ENCODE data around the gene SPZ1. TPM values are rescaled to one million over a fixed set of nuclear protein-coding genes. Genes with fewer than 3 reads are reported as not detected.
"Not testable (repeated sequence)": the region's sequence is repeated elsewhere in the genome, so short reads cannot be mapped to it uniquely, and the experiment has no call there.

The SPZ1 gene
- total RNA-seq, 1 donor from 2014 or later = not detected

GRCh38 chr5:80300796-80301195 lies 19.0 kb upstream of the SPZ1 start:
- DNase-seq (ENCODE audit: low spot score); H3K4me3 Mint-ChIP-seq (ENCODE audit: low read depth); H3K9me3 Mint-ChIP-seq; intact Hi-C loops (cut with micrococcal nuclease); H3K27me3 Mint-ChIP-seq (ENCODE audit: low read depth); H3K36me3 Mint-ChIP-seq (ENCODE audit: low read depth); H3K27ac Mint-ChIP-seq; H3K4me1 Mint-ChIP-seq (ENCODE audit: low read depth): not testable (repeated sequence)

- H3K27ac Mint-ChIP-seq; H3K4me1 Mint-ChIP-seq (ENCODE audit: low read depth); intact Hi-C loops (cut with micrococcal nuclease); DNase-seq (ENCODE audit: low spot score); H3K4me3 Mint-ChIP-seq (ENCODE audit: low read depth); H3K9me3 Mint-ChIP-seq; H3K36me3 Mint-ChIP-seq (ENCODE audit: low read depth); H3K27me3 Mint-ChIP-seq (ENCODE audit: low read depth): not testable (repeated sequence)
Measured at GRCh38 chr5:80301342-80301741, 18.5 kb upstream of the SPZ1 start.

- no peaks in the 10 kb centered on the region for H3K4me1 Mint-ChIP-seq (ENCODE audit: low read depth)
- no peak overlapping the region for H3K27ac Mint-ChIP-seq
- H3K9me3 Mint-ChIP-seq = no peaks in the 10 kb centered on the region
- no peaks in the 10 kb centered on the region for H3K27me3 Mint-ChIP-seq (ENCODE audit: low read depth)
- intact Hi-C loops (cut with micrococcal nuclease) = no loop called here
- no peak for DNase-seq (ENCODE audit: low spot score)
- H3K36me3 Mint-ChIP-seq (ENCODE audit: low read depth) = no peaks in the 10 kb centered on the region
- H3K4me3 Mint-ChIP-seq (ENCODE audit: low read depth) = no peak overlapping the region
Measured at GRCh38 chr5:80302636-80303035, 17.2 kb upstream of the SPZ1 start.

GRCh38 chr5:80308526-80308925 lies 11.3 kb upstream of the SPZ1 start:
- H3K36me3 Mint-ChIP-seq (ENCODE audit: low read depth) = no peaks in the 10 kb centered on the region
- no peak for DNase-seq (ENCODE audit: low spot score)
- intact Hi-C loops (cut with micrococcal nuclease) = no loop called here
- H3K27me3 Mint-ChIP-seq (ENCODE audit: low read depth) = no peaks in the 10 kb centered on the region
- no peaks in the 10 kb centered on the region for H3K9me3 Mint-ChIP-seq
- H3K27ac Mint-ChIP-seq = no peak overlapping the region
- H3K4me3 Mint-ChIP-seq (ENCODE audit: low read depth) = no peak overlapping the region
- H3K4me1 Mint-ChIP-seq (ENCODE audit: low read depth) = no peaks in the 10 kb centered on the region

GRCh38 chr5:80309871-80310665 lies 9.7 kb upstream of the SPZ1 start:
- H3K4me3 Mint-ChIP-seq (ENCODE audit: low read depth) = no peak overlapping the region
- H3K27ac Mint-ChIP-seq = no peak overlapping the region
- no peaks in the 10 kb centered on the region for H3K4me1 Mint-ChIP-seq (ENCODE audit: low read depth)
- intact Hi-C loops (cut with micrococcal nuclease) = no loop called here
- no peaks in the 10 kb centered on the region for H3K36me3 Mint-ChIP-seq (ENCODE audit: low read depth)
- DNase-seq (ENCODE audit: low spot score) = no peak
- H3K27me3 Mint-ChIP-seq (ENCODE audit: low read depth) = peaks cover 1% of the 10 kb centered on the region
- H3K9me3 Mint-ChIP-seq = no peaks in the 10 kb centered on the region

GRCh38 chr5:80315244-80315643 lies 4.6 kb upstream of the SPZ1 start:
- no peaks in the 10 kb centered on the region for H3K9me3 Mint-ChIP-seq
- intact Hi-C loops (cut with micrococcal nuclease) = no loop called here
- peaks cover 22% of the 10 kb centered on the region for H3K27me3 Mint-ChIP-seq (ENCODE audit: low read depth)
- no peak for DNase-seq (ENCODE audit: low spot score)
- no peak overlapping the region for H3K27ac Mint-ChIP-seq
- H3K36me3 Mint-ChIP-seq (ENCODE audit: low read depth) = no peaks in the 10 kb centered on the region
- H3K4me3 Mint-ChIP-seq (ENCODE audit: low read depth) = no peak overlapping the region
- H3K4me1 Mint-ChIP-seq (ENCODE audit: low read depth) = no peaks in the 10 kb centered on the region

- no peak for DNase-seq (ENCODE audit: low spot score)
- Mint-ChIP-seq H3K4me1 (ENCODE audit: low read depth) (no peaks in the 10 kb centered on the region), H3K36me3 (ENCODE audit: low read depth) (no peaks in the 10 kb centered on the region), H3K27me3 (ENCODE audit: low read depth) (peaks cover 37% of the 10 kb centered on the region), H3K4me3 (ENCODE audit: low read depth) (no peak overlapping the region), H3K9me3 (no peaks in the 10 kb centered on the region), H3K27ac (no peak overlapping the region)
- intact Hi-C loops (cut with micrococcal nuclease) = no loop called here
Measured at GRCh38 chr5:80318212-80318611, 1.6 kb upstream of the SPZ1 start.

GRCh38 chr5:80324912-80325311 lies 5.1 kb downstream of the SPZ1 start:
- Mint-ChIP-seq H3K4me3 (ENCODE audit: low read depth) (no peak overlapping the region), H3K27me3 (ENCODE audit: low read depth) (peaks cover 35% of the 10 kb centered on the region), H3K27ac (no peak overlapping the region), H3K9me3 (no peaks in the 10 kb centered on the region), H3K36me3 (ENCODE audit: low read depth) (no peaks in the 10 kb centered on the region), H3K4me1 (ENCODE audit: low read depth) (no peaks in the 10 kb centered on the region)
- no peak for DNase-seq (ENCODE audit: low spot score)
- intact Hi-C loops (cut with micrococcal nuclease) = no loop called here

GRCh38 chr5:80326468-80326867 lies 6.7 kb downstream of the SPZ1 start:
- no peak for DNase-seq (ENCODE audit: low spot score)
- no peak overlapping the region for H3K27ac Mint-ChIP-seq
- H3K36me3 Mint-ChIP-seq (ENCODE audit: low read depth) = no peaks in the 10 kb centered on the region
- H3K9me3 Mint-ChIP-seq = no peaks in the 10 kb centered on the region
- intact Hi-C loops (cut with micrococcal nuclease) = no loop called here
- no peak overlapping the region for H3K4me3 Mint-ChIP-seq (ENCODE audit: low read depth)
- no peaks in the 10 kb centered on the region for H3K4me1 Mint-ChIP-seq (ENCODE audit: low read depth)
- H3K27me3 Mint-ChIP-seq (ENCODE audit: low read depth) = peaks cover 22% of the 10 kb centered on the region

GRCh38 chr5:80337379-80337778 lies 17.6 kb downstream of the SPZ1 start:
- intact Hi-C loops (cut with micrococcal nuclease) = no loop called here
- no peak for DNase-seq (ENCODE audit: low spot score)
- H3K36me3 Mint-ChIP-seq (ENCODE audit: low read depth) = no peaks in the 10 kb centered on the region
- no peaks in the 10 kb centered on the region for H3K9me3 Mint-ChIP-seq
- H3K27me3 Mint-ChIP-seq (ENCODE audit: low read depth) = peaks cover 24% of the 10 kb centered on the region
- no peak overlapping the region for H3K4me3 Mint-ChIP-seq (ENCODE audit: low read depth)
- H3K27ac Mint-ChIP-seq = no peak overlapping the region
- H3K4me1 Mint-ChIP-seq (ENCODE audit: low read depth) = no peaks in the 10 kb centered on the region

GRCh38 chr5:80339116-80339515 lies 19.3 kb downstream of the SPZ1 start:
- H3K4me3 Mint-ChIP-seq (ENCODE audit: low read depth) = no peak overlapping the region
- no peak overlapping the region for H3K27ac Mint-ChIP-seq
- H3K27me3 Mint-ChIP-seq (ENCODE audit: low read depth) = peaks cover 19% of the 10 kb centered on the region
- H3K9me3 Mint-ChIP-seq = no peaks in the 10 kb centered on the region
- H3K36me3 Mint-ChIP-seq (ENCODE audit: low read depth) = no peaks in the 10 kb centered on the region
- no peaks in the 10 kb centered on the region for H3K4me1 Mint-ChIP-seq (ENCODE audit: low read depth)
- intact Hi-C loops (cut with micrococcal nuclease) = no loop called here
- DNase-seq (ENCODE audit: low spot score) = no peak

GRCh38 chr5:80341016-80341775 lies 21.4 kb downstream of the SPZ1 start:
- DNase-seq (ENCODE audit: low spot score) = no peak
- Mint-ChIP-seq H3K4me1 (ENCODE audit: low read depth) (peaks cover 3% of the 10 kb centered on the region), H3K9me3 (no peaks in the 10 kb centered on the region), H3K27ac (no peak overlapping the region), H3K36me3 (ENCODE audit: low read depth) (no peaks in the 10 kb centered on the region), H3K27me3 (ENCODE audit: low read depth) (peaks cover 15% of the 10 kb centered on the region), H3K4me3 (ENCODE audit: low read depth) (no peak overlapping the region)
- intact Hi-C loops (cut with micrococcal nuclease) = no loop called here

GRCh38 chr5:80343067-80343466 lies 23.3 kb downstream of the SPZ1 start:
- Mint-ChIP-seq H3K27me3 (ENCODE audit: low read depth) (peaks cover 9% of the 10 kb centered on the region), H3K27ac (no peak overlapping the region), H3K4me3 (ENCODE audit: low read depth) (no peak overlapping the region), H3K9me3 (no peaks in the 10 kb centered on the region), H3K4me1 (ENCODE audit: low read depth) (peaks cover 4% of the 10 kb centered on the region), H3K36me3 (ENCODE audit: low read depth) (no peaks in the 10 kb centered on the region)
- DNase-seq (ENCODE audit: low spot score) = no peak
- intact Hi-C loops (cut with micrococcal nuclease) = no loop called here

Measured in activated T-helper 2 cell treated with anti-CD3 and anti-CD28 coated beads, Interferon-gamma antibody, Interleukin-2, Interleukin-4, amounts not matched to agents 10 μg/mL and 5 μg/mL and 100 μg/mL, durations not matched to agents 14 hours and 24 hours and 36 hours (primary cell).